Muscle of back (tissue), 11 donors: ENCODE results near the gene FHL1. TPM values are rescaled to one million over a fixed set of nuclear protein-coding genes. Genes with fewer than 3 reads are reported as not detected.

Experiments
- DNase-seq, 3 donors: peaks; one replicate each; pipeline versions ENCODE4 v3.0.0 to v3.0.0-alpha.2; 2013
- polyA plus RNA-seq, 10 donors: library from polyadenylated mRNA; unstranded; fragments of 120-200 nt; gene quantifications; one replicate each; pipeline ENCODE4 v1.2.1, GENCODE V29; 2013; ENCODE audit not compliant: insufficient read length in 10 of 10

The FHL1 gene
- polyA plus RNA-seq, 10 donors: 815 to 2,378 (median 1,734) TPM

DNA sequence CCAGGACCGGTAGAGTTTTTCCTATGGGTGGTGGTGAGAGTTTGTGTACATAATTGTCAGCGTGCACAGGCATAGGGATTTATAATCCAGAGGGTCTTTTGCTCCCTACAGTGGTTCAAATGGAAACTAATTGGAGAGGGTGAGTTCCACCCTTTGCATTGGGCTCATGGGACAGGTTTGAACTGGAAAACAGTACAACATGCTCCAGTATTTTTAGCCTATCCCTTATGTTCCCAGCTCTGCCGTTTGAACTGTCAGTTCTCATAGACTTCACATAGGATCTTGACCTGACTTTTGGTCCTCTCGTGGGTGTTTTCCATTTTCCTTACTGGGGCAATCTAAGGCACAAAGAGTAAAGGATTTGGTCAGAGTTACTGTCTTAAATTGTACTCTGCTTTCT lies 31.8 kb downstream of the FHL1 start:
- no peak for DNase-seq

DNA sequence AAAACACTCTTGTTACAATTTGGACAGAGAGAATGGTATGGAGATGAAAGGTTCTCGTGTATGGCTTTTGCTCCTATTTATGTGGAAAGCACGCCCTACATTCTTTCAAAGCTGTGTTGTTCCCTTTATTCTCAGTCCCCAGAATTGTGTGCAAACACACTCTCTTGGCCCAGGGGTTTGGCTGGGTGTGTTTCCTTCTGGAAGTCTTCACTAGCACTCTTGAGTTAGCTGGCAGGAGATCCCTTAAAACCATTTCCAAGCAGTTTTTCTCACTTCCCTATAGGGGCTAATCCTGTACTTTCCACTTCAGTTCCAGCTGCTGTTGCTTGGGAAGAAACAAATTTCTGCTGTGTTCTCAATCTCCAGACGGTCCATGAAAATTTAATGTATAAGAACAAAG lies 35.1 kb downstream of the FHL1 start:
- DNase-seq: peak; percentile 57 to 87 (median 75)

DNA sequence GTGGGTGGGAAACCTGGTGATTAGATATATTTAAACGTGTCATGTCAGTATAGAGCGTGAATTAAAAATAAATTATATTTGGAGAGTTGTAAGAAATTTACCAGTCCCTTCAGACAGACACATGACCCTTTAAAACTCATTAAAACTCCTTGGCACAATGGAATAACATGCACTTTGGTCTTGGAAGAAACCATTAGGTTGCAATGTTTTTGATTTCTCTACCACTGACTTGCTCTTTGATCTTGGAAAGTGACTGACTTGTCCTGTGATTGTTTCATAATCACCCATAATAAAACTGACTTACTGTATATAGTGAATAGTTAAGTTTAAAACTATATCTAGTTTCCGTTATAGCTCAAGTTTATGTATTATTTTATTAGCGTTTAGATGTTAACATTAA lies 35.8 kb downstream of the FHL1 start:
- no peak for DNase-seq

DNA sequence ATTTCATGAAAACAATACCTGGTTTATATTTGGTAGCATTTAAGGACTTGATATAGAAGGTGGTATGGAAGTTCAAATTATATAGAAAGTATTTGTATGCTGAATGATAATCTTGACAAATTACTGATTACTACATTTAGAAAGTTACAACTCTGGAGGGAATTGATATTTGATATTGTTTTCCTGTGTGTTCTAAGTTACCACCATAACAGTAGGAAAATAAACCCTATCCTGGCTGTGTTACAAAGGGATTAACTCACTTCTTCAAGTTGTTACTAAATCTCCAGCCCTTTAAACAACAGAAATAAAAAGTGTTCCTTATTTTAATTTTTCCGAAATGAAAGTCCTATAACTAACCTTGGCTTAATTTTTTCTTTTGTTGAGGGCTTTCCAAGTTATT lies 36.6 kb downstream of the FHL1 start:
- peak in 1 of 3 donors; percentile 60 for DNase-seq

DNA sequence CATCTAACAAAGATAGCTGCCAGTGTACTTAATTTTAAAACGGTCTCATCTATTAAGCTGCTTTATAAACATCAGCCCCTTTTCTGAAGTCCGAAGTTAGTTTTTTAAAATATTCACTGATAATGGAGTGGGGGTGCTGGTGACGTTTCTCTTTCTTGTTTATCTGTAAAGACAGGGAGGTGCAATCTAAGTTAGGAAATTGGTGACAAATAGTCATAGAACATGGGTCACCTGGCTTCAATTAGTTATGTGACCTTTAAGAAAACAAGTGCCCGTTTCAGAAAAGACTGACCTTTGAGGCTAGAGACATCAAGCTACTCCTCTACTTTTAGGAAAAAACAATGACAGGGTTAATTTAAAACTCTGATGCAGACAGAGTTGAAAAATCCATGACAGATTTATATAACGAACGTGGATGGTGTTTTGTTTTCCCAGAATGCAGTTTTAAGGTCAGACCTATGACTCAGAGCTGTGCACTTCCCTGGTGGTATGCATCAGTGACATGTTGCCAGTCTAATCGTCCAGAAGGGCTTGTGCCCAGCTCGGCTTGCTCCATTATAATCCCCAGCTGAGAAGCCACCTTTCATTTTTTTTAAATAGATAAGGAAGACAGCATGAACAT lies 38.2 kb downstream of the FHL1 start:
- DNase-seq: no peak

DNA sequence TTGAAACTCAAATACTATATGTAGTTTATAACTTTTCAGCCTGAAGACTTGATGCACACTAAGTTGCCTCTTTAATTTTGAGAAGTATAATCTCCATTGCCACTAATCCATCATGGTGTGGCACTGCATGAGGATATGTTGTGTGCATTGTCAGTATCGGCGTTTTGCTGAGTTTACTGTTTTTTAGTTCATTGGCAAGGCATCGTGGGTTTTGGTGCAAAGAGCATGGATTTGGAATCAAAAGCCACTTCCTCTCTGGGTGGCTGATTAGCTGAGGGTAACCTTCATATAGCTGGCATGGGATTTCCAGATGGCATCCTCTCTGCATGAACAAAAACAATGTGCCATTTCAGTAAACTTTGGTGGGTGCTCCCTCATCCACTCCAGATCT lies 38.7 kb downstream of the FHL1 start:
- no peak for DNase-seq

DNA sequence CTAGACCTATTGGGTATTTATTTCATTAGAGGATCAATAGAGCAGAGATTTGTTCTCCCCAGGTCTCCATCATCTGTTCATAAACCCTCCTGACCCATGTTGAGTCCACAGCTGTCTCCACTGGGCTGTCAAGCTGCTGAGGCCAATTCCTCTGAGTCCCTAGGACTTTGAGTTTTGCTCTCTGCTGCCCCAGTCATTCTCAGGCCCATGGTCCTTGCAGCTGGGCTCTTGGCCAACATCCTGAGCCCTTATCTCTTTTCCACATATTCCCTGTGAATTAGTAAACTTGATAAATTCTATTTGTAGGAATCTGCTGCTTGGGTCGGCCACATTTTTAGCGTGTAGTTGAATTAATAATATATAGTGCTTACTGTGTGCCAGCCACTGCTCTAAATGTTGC lies 41.9 kb downstream of the FHL1 start:
- no peak for DNase-seq

DNA sequence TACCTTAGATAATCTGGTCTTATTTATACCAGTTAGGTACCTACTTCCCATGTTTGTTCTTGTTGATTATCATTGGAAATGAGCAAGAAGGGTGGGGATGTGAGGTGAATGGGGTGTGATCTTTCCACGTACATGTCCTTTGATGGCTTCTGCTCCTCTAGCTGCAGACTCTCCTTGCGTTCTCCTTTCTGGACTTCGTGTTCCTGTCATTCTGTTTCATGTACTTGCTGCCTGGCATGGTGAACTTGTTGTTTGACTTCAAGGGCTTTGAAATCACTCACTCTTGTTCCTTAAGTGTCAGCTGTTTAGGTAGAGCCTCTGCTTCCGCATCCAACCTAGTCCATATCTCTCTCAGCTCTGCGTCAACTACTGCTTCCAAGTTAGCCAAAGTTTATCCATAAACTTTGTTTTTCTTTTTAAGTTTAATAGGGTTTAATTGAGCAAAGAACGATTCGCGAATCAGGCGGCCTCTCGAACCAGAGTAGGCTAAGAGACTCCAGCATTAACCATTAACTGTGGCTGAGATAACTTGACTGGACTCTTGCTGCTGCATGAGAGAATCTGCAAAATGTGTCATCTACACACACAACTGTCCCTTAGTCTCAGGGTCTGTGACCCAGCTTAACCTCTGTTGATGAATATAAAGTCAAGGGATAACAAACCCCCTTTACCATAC lies 42.8 kb downstream of the FHL1 start:
- no peak for DNase-seq

DNA sequence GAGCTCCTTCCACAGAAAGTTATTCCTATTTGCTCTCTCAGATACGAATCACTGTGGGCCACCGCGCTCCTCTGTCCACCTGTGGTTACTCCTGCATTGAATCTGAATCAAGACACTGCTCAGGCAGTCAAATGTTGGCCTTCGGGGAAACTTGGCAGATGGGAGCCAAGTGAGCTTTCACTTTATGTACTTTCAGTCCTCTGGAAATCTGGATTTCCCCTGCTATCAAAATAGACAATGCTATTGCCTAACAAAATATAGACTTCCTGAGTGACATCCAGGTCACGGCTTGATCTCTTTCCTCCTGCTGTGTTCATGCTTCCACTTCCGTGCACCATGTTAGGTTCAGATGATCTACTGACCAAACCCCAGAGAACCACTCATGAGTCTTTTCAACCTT lies 43.8 kb downstream of the FHL1 start:
- no peak for DNase-seq

DNA sequence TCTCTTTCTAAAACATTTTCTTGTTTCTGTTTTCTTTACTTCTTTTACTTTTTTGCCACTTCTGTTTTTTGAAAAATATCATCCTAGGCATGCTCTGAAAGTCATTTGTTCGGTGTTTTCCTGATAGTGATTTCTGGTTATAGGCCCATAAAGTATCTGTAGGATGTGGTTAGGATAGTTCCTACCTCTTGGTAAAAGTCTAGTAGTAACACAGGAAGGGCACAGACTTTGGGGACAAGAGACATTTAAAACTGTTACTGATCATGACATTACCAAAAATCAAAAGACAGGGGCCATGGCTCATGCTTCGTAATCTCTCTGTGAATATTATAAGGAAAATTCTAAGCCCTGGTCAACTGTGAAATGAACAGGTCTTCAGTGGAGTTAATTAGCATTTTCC lies 44.8 kb downstream of the FHL1 start:
- DNase-seq: no peak

DNA sequence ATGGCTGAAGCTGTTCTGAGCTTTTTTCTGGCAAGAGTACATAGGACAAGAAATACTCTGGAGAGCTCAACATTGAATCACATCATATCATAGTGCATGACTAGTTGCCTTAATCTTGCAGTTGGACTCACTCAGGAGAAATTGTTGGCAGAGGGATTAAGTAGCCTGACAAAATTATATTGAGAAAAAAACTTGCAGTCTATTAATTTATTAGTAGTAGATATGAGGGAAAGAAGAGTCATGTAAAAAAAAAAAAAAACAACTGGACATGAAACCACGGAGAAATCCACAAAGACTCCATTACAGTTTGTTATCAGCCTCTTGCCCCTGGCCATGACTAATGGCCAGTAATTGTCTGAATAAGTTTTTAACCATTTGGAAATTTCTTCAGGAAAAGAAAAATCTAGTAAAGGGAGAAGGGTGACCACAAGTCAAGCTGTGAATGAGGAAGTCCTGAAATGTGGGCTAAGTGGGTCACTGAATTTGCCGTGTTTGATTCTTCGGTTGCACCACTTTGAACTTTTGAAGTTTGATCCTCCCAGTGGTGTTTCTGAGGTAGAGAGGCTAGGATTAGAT lies 45.6 kb downstream of the FHL1 start:
- DNase-seq: no peak

DNA sequence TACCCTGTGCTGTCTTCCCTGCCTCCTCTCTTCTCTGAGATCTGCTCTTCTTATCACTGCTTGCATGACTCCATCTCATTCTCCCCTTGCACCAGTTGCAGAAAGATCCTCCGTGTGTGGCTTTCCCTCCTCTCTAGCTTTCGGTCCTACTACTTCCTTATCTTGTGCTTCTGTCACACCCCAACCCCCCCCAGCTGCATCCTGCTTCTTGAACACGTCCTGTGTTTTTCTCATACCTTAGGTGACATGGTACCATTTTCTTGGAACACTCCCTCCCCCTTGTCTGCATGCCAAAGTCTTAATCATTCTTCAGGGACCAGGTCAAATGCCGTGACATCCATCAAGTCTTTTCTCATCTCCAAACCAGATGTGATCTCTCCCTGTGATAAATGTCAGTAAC lies 46.4 kb downstream of the FHL1 start:
- no peak for DNase-seq

DNA sequence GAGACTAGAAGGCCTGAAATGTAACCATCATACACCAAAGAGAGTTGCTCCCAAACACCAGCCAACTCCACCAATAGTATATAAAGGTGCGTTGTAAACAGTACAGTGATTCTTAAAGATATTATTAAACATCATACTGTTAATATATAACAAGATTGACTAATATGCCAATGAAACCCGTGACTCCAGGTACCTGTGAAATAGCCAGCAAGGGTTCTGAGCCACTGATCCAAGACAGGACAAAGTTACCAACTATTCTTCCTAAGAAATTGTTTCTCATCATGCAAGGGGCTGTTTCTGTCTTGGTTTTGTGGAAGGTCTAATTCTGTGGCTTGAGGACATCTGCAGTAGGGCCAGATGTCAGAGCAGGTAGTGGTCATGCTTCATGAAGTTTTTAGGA lies 47.2 kb downstream of the FHL1 start:
- DNase-seq: no peak

DNA sequence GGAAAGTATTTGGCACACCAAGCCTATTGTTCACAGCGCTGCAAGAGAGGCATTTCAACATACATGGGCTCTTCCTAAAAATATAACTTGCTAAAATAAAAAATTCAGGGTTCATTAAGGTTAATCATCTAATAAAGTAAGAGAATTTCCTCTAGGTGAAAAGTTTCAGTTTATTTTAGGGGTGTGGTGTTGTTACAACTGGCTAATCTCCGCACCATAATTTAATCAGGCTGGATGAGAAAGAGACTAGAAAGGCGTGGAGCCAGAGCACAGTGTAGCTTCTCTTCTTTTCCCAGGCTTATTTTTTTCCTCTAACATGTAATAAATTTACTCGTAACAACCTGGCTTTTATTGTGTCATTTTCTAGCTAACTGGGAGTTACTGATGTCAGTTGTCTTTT lies 47.9 kb downstream of the FHL1 start:
- DNase-seq: no peak

DNA sequence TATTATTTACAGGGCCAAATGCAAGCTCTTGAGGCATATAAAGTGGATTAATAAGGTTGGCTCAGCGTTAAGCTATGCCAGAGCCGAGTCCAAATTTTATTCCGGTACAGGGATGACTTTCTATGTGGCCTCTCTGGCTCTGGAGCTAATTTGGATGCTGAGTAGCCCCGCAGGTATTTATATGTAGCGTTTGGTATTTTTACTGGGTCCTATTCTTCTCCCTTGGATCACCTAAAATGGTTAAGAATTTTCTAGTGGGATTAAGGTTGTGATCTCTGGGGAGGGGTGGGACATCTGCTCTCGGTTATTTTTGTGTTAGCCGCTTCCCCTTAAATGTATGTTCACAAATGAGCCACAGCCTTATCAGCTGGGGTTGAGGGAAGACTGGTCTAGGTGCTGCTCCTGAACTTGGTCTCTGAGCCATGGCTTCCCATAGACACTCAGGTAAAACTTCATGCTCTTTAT lies 49.4 kb downstream of the FHL1 start:
- peak in 1 of 3 donors; percentile 29 for DNase-seq

DNA sequence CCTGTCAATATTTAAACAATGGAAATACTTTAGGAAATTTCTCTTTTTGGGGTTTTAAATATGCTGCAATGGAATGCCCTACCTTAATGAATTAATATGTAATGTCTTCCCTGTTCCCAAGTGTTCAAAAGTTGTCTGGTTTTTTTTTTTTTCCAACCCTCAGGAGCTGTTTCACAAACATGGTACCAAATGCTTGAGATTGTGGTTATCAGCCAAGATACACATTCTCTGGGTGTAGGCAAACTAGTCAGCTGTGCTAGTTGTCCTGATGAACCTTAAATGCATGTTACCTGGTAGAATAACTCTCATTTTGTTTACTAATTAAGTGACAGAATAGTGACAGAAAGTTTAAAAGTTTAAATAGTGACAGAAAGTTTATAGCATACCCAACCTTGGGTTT lies 50.7 kb downstream of the FHL1 start:
- DNase-seq: no peak

DNA sequence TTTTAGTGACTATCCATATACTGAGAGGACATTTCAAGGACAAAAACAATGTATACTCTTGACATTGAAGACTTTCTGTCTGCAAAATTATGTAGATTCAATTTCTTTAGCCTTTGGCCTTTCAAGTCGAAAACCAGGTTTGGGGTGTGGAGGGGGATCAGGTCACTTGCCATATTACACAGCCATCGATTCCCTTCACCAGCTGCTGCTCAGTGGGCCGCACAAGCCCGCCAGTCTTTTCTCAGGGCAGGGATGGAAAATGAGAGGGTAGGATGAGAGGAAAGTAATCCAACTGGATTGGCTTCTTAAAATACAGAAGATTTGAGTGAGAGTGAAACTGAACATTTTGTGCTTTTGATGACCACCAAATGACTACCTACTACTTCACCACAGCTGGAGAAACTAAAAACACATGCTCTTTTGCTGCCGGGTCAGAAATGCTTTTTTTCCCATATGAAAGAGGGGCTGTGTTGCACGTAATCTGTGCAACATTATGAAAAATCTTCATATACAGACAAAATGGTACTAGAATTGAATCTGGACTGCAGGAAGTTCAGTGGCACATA lies 51.4 kb downstream of the FHL1 start:
- no peak for DNase-seq

DNA sequence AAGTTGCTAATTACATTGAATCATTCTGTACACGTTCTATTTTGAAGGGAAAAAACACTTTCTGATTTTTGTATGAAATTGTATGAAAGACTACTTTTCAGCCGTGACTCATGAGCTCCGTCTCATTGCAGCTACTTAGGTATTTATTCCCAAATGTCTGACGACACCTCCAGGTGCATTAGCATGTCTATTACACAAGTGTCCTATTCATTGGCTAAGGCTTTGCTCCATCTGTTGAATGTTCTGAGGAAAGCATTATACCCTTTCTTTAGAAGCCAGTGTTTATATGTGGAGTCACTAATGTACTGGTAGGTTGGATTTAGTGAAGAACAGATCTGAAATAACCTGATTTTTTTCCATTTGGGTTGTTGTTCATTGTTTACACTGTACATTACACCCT lies 52.0 kb downstream of the FHL1 start:
- DNase-seq: no peak

DNA sequence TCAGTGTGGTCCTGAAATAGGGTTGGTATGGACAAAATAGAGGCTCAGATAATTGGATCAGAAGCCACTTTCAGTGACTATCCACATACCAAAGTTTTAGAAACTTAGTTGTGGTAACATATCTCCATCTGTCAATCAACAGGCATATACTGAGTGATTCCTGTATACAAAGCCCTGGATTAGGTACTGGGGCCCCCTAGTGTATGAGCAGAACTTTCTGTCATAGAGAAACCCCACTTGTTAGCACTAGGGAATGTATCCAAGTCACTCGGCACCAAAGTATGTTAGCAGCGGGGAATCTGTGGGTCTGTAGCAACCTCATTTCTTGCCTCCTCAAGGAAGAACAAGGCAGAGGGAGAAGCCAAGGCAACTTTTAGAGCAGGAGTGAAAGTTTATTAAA lies 53.1 kb downstream of the FHL1 start:
- DNase-seq: no peak

DNA sequence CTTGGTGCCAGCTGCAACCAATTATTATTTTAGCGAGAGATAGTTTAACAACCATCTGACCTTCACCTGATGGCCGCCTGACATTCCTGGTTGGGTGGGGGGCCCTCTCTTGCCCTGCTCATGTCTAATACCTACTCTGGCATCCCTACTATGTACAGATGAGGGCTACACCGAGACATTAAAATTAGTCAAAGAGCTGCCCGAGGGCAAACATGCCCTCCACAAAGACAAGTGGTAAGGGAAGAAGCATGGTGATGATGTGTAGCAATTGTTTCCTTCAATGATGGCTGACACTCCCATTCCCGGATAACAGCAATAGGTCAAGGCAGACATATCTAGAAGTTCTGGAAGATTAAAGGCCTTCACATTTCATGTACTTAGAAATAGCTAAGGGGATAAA lies 54.3 kb downstream of the FHL1 start:
- no peak for DNase-seq

DNA sequence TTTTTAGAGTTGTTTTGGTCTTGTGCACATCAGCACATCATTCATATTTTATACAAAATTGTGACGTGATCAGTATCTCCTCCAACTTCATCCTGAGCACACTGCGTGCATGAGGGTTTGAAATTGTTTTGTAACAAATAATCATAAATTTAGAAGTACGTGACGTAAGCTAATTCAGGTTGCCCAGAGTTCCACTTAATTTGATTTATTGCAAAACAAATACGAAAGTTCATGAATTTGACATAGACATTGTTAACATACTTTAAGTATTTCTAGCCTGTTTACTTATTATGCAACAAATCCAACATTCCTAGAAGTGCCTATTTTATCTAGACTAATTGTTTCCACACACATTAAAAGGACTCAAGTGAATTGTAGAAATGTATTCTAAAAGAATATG lies 55.6 kb downstream of the FHL1 start:
- no peak for DNase-seq

DNA sequence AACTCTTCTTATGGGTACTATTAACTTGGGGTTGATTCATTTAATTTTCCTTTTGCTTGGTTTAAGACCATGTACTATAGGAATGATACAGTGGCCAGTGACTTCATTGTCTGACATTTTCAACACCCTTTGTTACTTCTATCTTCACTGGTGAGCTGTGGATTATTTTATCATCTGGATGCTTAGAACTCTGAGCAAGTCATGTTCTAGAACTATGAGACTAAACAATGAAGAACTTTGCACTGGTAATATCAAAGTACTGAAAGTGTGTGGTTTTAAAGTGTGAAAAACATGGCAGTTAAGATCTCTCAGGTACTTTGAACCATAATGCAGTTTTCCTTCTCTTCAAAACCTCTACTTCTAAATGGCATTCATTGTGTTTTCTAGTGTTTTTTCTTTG lies 56.1 kb downstream of the FHL1 start:
- DNase-seq: no peak

DNA sequence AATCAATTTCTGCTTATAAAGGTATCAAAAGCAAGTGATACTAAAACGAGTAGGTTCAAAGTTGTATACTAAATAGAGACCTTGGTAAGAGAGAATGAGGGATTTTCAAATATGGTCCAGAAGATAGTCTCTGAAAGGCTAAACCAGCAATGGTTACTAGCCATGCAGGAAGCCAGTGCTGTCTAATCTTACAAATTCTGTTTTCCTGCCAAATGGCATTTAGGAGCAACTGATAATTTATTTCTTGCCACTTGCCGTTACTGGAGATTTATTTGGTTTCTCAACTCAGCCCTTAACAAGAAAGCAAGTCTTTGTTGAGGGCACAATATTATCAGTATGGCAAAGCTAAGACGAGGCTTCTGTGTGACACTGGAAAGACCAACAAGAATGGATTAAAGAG lies 56.6 kb downstream of the FHL1 start:
- DNase-seq: no peak
